Stimulated activated CD8-positive, alpha-beta memory T cell treated with anti-CD3 and anti-CD28 coated beads, Interleukin-7, amount 100 ng/mL, for 24 hours (primary cell): ENCODE data around the gene RFTN1.
"Not testable (repeated sequence)": the region's sequence is repeated elsewhere in the genome, so short reads cannot be mapped to it uniquely, and the experiment has no call there.

Experiments
- DNase-seq: peaks from one replicate; pipeline ENCODE4 v3.0.0-alpha.2; 2020; ENCODE audit warnings: low read depth

The RFTN1 gene

DNA sequence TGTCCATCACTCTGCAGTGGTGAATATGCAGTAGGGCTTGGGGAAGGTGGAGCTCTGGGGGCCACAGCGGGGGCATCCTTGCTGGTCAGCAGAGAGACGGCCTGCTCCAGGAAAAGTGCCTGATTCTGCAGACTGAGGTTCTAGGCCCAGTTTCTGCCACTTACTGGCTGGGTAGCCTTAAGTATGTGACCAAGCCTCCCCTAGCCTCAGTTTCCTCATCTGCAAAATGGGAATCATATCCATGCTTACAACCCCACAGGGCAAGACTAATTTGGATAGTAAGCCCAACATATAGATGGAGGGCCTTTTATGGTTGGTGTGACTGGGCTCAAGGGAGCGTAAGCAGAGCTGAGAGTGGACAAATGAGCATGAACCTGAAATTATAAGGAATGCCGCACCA, 187.6 kb downstream of the RFTN1 start:
- DNase-seq, result no peak

DNA sequence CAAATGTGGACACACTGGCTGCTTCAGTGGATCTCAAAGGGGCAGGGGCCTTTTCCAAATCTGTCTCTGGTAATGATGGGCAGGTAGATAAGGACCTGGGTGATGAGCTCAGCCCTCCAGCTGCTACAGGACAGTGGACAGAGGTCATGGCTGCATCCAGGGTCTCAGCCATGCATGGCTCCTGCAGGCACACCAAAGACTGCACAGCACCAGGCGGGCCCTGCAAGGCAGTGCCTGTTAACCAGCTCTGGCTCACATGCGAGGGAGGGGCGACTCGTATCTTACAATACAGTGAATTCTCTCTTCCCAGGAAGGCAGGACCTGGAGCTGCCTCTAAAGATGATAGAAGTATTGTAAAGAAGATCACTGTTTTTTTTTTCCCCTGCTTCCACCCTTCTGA, 189.8 kb downstream of the RFTN1 start:
- no peak for DNase-seq

DNA sequence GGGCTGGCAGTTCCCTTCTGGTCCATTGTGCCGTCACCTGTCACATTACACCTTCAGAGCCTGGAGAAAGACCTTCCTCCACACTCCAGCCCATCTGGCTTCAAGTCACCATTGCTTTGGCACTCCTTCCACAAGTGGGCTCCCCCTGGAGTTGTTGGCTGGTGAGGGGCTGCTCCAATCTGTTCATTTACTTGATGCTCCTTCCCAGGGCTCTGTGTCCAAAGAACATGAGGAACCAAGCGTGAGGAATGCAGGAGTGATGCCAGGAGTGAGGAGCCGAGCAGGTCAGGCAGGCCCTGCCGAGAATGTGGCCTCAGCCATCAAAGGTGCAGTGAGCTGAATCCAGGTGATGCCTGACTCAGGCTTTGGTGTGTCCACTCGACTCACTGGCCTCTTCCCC, 191.3 kb downstream of the RFTN1 start:
- no peak for DNase-seq

DNA sequence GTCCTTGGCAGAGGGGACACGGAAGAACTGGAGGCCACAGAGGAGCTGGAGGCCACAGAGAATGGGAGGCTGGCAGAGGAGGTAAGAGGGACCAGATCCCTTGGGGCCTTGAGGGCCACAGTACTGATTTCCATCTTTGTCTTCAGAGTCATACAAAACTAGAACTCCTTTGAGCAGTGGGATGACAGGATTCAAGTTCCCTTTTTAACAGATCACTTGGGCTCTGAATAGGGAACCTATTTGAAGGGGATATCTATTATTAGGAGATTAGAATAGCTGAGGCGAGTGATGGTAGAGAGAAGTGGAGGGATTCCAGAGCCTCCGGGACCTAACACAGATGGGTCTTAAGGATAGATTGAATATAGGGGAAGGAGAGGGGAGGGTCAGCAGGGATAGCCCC, 192.8 kb downstream of the RFTN1 start:
- no peak for DNase-seq

DNA sequence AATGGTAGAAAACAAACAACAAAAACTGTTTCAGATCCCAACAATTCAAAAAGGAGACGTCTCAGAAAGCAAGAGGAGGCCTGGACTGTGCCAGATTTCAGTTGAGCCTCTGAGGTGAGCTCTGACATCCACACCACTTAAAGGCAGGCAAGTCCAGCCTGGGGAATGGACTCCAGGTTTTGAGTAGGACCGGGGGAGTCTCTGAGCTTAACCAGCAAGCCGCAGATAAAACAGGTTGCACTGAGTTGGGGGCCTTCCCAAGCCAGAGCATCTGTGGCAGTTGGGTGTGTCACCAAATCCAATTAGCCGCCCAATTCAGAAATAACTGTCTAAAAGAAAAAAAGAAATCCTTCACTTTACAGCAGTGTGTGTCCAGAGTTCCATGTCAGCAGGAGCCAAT, 193.8 kb downstream of the RFTN1 start:
- DNase-seq, result no peak

DNA sequence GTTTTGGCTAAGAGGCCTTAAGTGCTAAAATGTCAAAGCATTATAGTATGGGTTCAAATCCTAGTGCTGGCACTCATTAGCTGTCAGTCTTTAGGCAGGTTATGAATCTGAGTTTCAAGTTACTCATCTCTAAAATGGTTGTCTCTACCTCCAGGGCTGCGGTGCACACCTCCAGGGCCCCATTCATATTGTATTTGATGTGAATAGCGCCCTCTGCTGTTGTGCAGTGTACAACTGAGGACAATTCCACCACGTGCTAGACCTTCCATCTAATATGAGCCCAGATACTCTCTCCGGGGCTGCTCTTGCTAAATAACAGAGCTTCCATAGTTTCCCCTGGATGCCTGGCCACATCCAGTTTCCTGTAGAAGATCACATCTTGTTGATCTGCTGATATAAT, 194.2 kb downstream of the RFTN1 start:
- peak; percentile 59 for DNase-seq

DNA sequence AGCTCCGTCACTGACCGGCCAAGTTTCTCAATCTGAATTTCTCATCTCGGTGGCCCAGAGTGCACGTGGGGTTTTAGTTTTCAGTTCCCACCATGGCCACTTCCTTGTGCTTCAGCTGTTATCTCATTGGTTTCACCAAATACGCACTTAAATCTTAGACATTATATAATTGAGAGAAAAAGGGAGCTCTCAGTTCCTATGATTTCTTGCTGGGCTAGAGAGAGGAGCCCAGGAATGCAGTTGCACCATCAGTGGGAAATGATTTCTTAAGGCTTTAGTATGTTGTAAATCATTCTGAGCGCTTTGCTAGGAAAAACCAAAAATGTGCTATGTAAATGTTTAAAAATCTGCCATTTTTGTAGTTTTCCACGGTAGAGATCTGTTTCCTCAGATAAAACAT, 195.3 kb downstream of the RFTN1 start:
- DNase-seq, result no peak

DNA sequence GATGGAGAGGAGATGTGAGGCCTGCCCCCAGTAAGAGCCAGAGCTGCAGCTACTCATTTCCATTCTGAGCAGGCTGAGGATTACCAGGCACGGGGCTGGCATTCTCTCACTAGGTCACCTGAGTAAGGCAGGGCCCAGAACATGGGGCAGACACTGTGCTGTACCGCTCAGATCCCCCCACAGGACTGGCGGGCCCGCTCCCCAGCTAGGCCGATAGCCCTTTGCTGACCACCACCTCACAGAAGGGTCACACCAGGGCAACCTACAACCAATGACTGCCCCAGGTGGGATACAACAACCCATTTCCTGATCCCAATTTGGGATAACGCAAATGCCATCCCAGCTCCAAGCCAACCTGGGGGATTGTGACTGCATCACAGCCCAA, 195.9 kb downstream of the RFTN1 start:
- no peak for DNase-seq

DNA sequence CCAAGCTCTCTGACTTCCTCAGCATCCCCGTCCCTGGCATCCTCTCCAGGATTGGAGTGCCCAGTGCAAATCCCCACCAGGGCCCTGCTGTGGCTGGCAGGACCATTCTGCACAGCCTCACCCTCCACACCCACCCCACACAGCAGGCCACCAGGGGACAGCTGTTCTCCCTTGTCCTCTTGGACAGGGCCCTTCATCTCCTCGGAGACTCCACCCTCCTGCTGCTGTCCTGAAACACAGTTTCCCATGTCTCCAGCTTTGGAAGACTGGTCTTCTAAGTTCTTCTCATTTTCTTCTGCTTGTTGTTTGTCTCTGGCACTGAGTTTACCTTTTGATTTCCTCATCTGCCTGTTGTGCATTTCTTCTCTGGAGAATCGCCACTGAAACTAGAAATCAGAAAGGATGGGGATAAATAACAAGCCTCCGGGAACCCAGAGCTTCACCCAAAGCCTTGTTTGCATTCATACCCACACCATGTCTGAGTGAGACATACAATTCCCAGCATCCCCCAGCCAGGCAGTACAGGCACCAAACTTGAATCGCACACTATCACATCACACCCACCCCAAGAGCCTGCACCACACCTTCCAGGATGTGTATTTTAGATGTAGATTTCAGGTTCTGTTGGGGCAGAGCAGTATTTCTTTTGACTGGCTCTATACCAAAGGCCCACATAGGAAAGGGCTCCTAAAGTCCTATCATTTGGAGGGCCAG, 196.5 kb downstream of the RFTN1 start:
- no peak for DNase-seq

DNA sequence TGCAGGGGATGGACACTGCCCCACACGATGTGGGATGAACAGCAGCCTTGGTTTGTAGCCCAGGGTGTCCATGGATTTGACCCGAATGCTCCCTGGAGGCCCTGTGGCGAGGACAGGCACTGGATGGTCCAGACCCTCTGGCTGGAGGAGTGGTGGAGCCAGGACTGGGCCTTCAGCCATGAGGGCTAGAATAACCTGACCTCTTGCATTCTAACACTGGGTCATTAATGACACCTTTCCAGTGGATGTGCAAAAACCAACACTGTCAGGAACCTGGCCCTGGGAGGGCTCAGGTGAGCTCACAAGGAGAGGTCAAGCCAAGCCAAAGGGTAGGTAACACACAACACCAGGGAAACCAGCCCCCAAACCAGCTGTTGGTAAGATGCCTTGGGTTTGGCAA, 197.1 kb downstream of the RFTN1 start:
- no peak for DNase-seq

DNA sequence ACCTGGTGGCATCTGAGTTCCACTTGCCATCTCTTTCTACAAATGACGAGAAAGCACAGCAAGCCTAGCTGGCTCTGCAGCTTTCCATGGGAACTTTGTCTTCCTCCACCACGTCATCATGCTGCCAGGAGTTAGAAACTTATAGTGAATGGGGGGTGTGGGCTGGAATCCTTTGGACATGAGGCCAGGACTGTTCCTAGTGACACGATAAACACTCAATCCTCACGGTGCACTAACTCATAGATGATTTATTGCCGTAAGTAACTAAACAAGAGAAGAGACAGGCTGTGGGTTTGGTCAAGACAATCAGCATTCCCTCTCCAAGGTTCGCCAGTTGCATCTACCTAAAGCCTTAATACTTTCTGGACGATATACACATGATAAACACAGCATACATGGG, 197.9 kb downstream of the RFTN1 start:
- DNase-seq, result no peak

DNA sequence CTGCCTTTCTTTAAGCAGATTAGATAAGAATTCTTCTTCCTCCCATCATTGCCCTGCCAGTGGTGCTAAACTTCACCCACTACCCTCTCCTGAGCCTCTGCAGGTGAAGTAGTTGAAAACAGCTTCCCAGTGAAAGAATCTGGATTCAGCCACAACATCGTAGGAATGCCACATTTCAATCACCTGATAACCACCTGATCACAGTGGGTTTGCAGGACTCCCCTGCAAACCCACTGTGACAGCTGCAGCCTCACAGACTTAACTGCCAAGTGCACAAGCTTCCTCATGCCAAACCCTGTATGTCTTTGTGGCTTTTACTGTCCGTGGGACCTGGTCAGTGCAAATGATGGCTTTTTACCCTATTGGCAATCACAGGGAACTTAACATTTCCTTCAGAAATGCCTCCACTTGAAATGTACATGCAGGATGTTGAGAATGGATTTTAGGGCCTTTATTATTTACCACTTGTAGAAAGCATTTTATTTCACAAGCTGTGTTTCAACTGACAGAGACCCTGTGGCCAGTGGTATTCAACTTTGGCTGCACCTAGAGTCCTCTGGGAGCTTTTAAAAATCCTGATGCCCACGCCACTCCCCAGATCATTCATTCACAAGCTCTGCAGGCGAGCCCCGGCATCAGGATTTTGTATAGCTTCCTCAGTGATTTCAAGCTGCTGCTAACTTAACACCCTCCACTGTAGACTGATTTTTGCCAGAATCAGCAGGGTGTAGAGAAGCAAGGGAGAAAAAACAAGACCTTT, 199.4 kb downstream of the RFTN1 start:
- DNase-seq, result no peak

DNA sequence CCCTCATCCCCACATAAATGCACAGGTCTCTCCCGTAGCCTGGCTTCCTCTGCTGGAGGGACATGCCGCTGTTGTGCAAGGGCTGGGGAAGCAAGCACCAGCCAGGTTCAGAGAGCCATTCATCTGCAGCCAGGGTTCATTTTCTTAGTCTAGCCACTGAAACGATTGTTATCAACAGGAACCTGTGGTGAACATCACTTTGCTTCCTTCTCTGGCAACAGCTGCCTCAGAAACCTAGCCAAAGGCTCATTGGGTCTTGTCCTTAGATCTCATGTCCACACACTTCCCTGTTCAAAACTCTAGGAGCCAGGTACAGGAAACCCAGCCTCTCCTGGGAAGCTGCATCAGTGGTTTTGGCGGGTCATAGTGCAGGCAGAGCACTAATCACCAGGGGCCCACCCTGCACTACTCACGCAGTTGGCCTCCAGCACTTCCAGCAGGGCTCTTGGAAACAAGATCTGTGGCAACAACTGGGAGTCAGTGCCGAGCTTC, 201.5 kb downstream of the RFTN1 start:
- no peak for DNase-seq

DNA sequence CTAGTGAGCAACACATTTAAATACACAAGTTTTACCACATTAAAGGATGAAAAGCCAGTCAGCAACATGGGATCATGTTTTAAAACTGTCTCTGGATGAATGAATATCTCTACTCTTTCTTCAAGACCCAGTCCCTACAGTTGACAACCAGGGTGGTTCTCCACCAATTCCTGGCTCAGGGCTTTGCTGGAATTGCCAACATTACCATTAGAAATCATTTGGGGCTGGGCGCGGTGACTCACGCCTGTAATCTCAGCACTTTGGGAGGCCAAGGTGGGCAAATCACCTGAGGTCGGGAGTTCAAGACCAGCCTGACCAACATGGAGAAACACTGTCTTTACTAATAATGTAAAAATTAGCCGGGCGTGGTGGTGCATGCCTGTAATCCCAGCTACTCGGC, 203.0 kb downstream of the RFTN1 start:
- DNase-seq, result not testable (repeated sequence)

DNA sequence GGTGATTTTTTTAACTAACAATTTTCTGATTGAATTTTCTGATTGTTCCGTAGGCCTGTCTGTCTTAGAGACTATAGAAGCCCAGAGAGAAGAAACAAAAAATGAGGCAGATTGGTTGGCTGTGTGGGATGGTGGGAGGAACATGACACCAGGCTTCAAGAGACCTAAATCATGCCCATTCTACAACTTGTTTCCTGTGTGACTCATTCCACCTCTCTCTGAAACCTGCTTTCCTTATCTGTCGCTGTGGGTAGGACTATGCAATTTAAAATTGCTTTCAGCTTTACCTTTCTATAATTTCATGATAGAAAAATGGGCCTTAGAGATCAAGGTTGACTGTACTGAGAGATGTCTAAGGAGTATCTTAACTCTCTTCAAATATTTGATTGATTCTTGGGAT, 203.9 kb downstream of the RFTN1 start:
- no peak for DNase-seq

DNA sequence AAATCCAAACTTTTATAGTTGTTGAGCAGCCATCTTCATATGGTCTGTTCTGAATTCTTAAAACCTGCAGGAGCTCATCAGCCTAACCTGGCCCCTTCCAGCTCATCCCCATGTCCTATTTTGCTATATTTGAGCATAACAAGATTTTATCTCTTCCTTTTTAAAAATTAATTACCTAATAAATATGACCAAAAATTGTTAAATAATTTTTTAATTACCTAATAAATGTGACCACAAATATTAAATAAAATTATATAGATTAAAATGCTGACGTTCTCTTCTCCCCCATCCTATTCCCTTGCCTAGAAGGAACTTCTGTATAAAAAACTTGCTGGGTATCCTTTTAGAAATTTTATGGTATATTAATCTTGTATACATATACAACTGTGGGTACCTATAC, 204.8 kb downstream of the RFTN1 start:
- no peak for DNase-seq

DNA sequence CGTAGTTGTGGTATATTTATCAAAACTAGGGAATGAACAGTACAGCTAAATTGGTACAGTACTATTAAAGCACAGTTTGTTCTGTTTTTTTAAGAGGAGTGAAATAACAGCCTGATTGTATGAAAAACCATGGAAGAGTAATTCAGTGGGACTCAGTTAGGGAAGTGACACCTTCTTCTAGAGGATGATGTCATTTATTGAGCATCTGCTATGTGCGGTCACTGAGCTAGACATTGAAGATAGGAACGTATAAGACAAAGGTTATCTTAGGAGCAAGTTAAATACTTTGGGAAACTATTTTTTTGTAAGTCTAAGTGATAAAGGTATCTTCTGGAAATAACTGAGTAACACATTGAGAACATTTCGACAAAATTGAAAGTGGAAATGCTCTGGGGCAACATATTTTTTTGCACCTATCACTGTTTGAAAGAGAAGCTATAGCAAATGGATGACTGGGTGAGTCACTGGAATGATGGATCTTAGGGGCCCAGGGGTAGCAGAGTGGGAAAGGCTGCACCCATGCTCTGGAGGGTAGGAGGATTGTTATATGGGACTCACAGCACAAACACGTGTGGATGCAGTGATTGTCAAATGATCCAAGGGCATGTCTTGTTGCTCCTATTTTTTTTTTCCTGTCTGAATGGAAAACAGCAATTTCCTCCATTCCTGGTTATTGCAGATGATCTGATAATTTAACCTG, 205.5 kb downstream of the RFTN1 start:
- DNase-seq, result no peak

DNA sequence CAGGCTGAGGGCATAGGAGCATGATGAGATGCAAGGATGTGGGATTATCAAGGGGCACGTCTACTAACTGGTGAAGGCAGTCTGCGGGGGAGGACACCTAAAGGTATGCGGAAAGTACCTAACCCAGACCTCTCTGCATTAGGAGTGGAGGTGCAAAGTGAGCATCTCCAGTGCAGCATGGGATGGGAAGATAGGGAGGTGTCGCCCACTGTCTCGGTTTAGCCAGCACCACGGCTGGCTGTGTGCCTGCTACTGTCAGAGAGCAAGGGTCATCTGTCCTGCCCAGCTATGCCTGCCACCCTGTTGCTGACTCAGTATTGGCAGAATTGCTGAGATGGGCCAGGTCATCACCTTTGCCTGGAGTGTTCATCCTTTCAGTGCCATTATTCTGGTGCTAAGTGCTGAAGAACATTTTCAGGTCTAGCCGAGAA, 208.4 kb downstream of the RFTN1 start:
- no peak for DNase-seq

DNA sequence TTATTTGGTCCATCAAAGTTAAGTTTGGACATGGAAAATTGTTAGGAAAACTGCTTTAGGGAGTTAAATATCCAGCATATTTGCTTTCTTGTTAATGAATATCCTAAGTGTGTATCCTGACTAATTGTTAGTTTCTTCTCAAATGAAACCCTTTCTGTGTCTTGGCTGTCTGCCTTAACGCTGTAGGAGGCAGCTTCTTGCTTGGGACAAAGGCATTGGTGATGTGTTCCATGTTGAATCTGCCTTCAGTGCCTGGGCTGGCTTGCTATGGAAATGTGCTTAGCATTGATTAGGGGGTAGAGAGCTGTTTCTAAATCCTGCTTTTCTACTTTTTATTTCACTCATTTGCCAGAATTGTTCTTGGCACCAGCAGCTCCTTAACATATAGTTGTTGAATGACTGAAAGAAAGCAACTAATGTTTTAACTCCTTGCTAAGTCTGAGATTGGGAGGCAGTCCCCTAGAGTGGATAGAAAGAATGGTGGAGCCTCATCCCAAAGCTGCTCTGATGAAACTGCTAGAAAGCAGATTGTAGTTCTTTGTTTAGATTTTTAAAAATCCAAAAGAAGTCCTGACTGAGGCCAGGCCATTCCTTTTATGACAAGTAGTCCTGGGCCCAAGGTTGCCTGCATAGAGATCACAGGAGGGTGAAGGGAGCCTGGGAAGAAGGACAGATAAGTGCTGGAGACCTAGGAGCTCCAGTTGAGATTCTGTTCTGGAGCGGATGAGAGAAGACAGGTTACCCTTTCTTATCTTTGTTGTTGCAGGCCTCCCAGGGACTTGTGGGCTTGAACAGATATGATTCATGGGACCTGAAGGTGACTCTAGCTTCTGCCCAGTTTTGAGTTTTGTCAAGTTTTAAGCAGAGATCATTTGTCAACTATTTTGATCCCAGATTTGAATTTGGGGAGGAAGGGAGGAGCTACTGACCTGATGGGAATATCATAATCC, 209.2 kb downstream of the RFTN1 start:
- no peak for DNase-seq

DNA sequence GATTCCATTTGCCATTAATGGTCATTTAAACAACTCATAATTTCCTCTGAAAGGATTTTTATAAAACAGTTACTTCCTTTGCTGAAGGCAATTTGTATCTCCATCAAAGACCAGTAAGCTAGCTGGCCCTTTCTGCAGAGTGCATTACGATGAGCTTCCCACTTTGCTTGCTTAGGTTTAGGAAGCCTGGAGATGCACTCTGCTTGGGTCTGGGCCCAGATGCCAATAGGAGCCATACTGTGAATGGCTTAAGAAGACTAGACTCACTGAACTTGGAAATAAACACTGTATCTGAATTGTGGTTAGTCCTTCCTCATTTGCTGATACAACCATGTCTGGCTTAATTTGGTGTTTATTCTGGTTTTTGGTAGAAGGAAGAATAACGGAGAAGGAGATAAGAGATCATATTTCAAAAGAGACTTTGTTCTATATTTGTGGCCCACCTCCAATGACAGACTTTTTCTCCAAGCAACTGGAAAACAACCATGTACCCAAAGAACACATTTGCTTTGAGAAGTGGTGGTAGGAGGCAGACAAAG, 210.4 kb downstream of the RFTN1 start:
- no peak for DNase-seq

DNA sequence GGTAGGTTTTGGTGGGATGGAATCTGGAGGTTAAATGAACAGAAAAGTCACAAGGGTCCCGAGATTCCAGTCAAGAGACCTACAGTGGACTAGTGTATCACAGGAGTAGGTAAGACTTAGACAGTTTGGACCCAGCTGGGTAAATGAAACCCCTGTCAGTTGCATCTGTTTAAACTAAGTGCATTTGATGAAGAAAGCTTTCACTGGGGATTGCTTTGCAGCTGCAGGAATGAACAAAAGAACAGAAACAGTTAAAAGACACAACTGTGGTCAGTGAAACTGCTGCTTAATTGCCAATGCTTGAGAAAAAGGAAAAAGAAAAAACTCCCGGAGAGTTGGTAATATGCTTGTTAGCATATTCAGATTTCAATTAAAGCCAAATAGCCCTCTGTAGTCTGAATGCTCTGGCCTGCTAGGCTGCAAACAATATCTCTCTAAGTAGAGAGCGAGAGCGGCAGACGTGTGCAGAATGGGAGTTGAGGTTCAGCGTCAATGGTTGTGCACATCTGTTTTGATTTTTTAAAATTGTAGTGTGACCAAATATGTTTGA, 211.3 kb downstream of the RFTN1 start:
- no peak for DNase-seq
